ENCODE results near the gene DCPS.
"Not testable (repeated sequence)": the region's sequence is repeated elsewhere in the genome, so short reads cannot be mapped to it uniquely, and the experiment has no call there.

The DCPS gene

GRCh38 chr11:126366823-126367654 is 63.2 kb downstream of the DCPS start:
- H3K9me3 ChIP-seq (replicated peaks; ENCODE audit: low read length); H3K9ac ChIP-seq (ENCODE audit: low read depth, low read length); H3K27me3 ChIP-seq (ENCODE audit: control insufficient read depth, insufficient read depth, low read length); H3K36me3 ChIP-seq (ENCODE audit: insufficient read depth, low read length); H3K4me2 ChIP-seq (ENCODE audit: low read length); H3K4me3 ChIP-seq (ENCODE audit: low read length); H3K4me1 ChIP-seq (ENCODE audit: control insufficient read depth, insufficient read depth, low read length): not testable (repeated sequence)

GRCh38 chr11:126367806-126368205 is 63.9 kb downstream of the DCPS start:
- H3K9ac ChIP-seq (ENCODE audit: low read depth, low read length); H3K4me2 ChIP-seq (ENCODE audit: low read length); H3K9me3 ChIP-seq (replicated peaks; ENCODE audit: low read length); H3K4me1 ChIP-seq (ENCODE audit: control insufficient read depth, insufficient read depth, low read length); H3K4me3 ChIP-seq (ENCODE audit: low read length); H3K36me3 ChIP-seq (ENCODE audit: insufficient read depth, low read length); H3K27me3 ChIP-seq (ENCODE audit: control insufficient read depth, insufficient read depth, low read length): not testable (repeated sequence)

- not testable (repeated sequence) for H3K27me3 ChIP-seq (ENCODE audit: control insufficient read depth, insufficient read depth, low read length); H3K36me3 ChIP-seq (ENCODE audit: insufficient read depth, low read length); H3K9ac ChIP-seq (ENCODE audit: low read depth, low read length); H3K4me3 ChIP-seq (ENCODE audit: low read length); H3K4me1 ChIP-seq (ENCODE audit: control insufficient read depth, insufficient read depth, low read length); H3K9me3 ChIP-seq (replicated peaks; ENCODE audit: low read length); H3K4me2 ChIP-seq (ENCODE audit: low read length)
Measured at GRCh38 chr11:126368336-126369119, 64.7 kb downstream of the DCPS start.

GRCh38 chr11:126370016-126370415 is 66.2 kb downstream of the DCPS start:
- Histone ChIP-seq H3K9ac (ENCODE audit: low read depth, low read length) (no peak overlapping the region), H3K36me3 (ENCODE audit: insufficient read depth, low read length) (no peaks in the 10 kb centered on the region), H3K4me1 (ENCODE audit: control insufficient read depth, insufficient read depth, low read length) (peaks cover 12% of the 10 kb centered on the region), H3K4me3 (ENCODE audit: low read length) (no peak overlapping the region), H3K27me3 (ENCODE audit: control insufficient read depth, insufficient read depth, low read length) (no peaks in the 10 kb centered on the region), H3K4me2 (ENCODE audit: low read length) (no peak overlapping the region), H3K9me3 (replicated peaks; ENCODE audit: low read length) (no peaks in the 10 kb centered on the region)

- Histone ChIP-seq H3K36me3 (ENCODE audit: insufficient read depth, low read length) (no peaks in the 10 kb centered on the region), H3K4me2 (ENCODE audit: low read length) (no peak overlapping the region), H3K4me3 (ENCODE audit: low read length) (no peak overlapping the region), H3K9me3 (replicated peaks; ENCODE audit: low read length) (no peaks in the 10 kb centered on the region), H3K4me1 (ENCODE audit: control insufficient read depth, insufficient read depth, low read length) (peaks cover 24% of the 10 kb centered on the region), H3K9ac (ENCODE audit: low read depth, low read length) (no peak overlapping the region), H3K27me3 (ENCODE audit: control insufficient read depth, insufficient read depth, low read length) (no peaks in the 10 kb centered on the region)
Measured at GRCh38 chr11:126371595-126371994, 67.7 kb downstream of the DCPS start.

GRCh38 chr11:126373389-126374066 is 69.7 kb downstream of the DCPS start:
- not testable (repeated sequence) for H3K4me2 ChIP-seq (ENCODE audit: low read length); H3K27me3 ChIP-seq (ENCODE audit: control insufficient read depth, insufficient read depth, low read length); H3K9ac ChIP-seq (ENCODE audit: low read depth, low read length); H3K36me3 ChIP-seq (ENCODE audit: insufficient read depth, low read length); H3K4me3 ChIP-seq (ENCODE audit: low read length); H3K9me3 ChIP-seq (replicated peaks; ENCODE audit: low read length)
- H3K4me1 ChIP-seq (ENCODE audit: control insufficient read depth, insufficient read depth, low read length), result peaks cover 25% of the 10 kb centered on the region

GRCh38 chr11:126374562-126375300 is 70.9 kb downstream of the DCPS start:
- not testable (repeated sequence) for H3K4me2 ChIP-seq (ENCODE audit: low read length); H3K9ac ChIP-seq (ENCODE audit: low read depth, low read length); H3K27me3 ChIP-seq (ENCODE audit: control insufficient read depth, insufficient read depth, low read length); H3K36me3 ChIP-seq (ENCODE audit: insufficient read depth, low read length); H3K9me3 ChIP-seq (replicated peaks; ENCODE audit: low read length); H3K4me3 ChIP-seq (ENCODE audit: low read length)
- peaks cover 25% of the 10 kb centered on the region for H3K4me1 ChIP-seq (ENCODE audit: control insufficient read depth, insufficient read depth, low read length)

- no peaks in the 10 kb centered on the region for H3K36me3 ChIP-seq (ENCODE audit: insufficient read depth, low read length)
- no peak overlapping the region for H3K9ac ChIP-seq (ENCODE audit: low read depth, low read length)
- peak overlapping the region; percentile 22 for H3K4me2 ChIP-seq (ENCODE audit: low read length)
- H3K9me3 ChIP-seq (replicated peaks; ENCODE audit: low read length), result no peaks in the 10 kb centered on the region
- H3K27me3 ChIP-seq (ENCODE audit: control insufficient read depth, insufficient read depth, low read length), result no peaks in the 10 kb centered on the region
- peaks cover 25% of the 10 kb centered on the region for H3K4me1 ChIP-seq (ENCODE audit: control insufficient read depth, insufficient read depth, low read length)
- no peak overlapping the region for H3K4me3 ChIP-seq (ENCODE audit: low read length)
Measured at GRCh38 chr11:126375726-126376125, 71.9 kb downstream of the DCPS start.

GRCh38 chr11:126378763-126379162 is 74.9 kb downstream of the DCPS start:
- no peaks in the 10 kb centered on the region for H3K36me3 ChIP-seq (ENCODE audit: insufficient read depth, low read length)
- H3K27me3 ChIP-seq (ENCODE audit: control insufficient read depth, insufficient read depth, low read length), result no peaks in the 10 kb centered on the region
- no peak overlapping the region for H3K4me2 ChIP-seq (ENCODE audit: low read length)
- H3K9ac ChIP-seq (ENCODE audit: low read depth, low read length), result no peak overlapping the region
- H3K9me3 ChIP-seq (replicated peaks; ENCODE audit: low read length), result no peaks in the 10 kb centered on the region
- H3K4me3 ChIP-seq (ENCODE audit: low read length), result no peak overlapping the region
- H3K4me1 ChIP-seq (ENCODE audit: control insufficient read depth, insufficient read depth, low read length), result peaks cover 16% of the 10 kb centered on the region

- Histone ChIP-seq H3K4me1 (ENCODE audit: control insufficient read depth, insufficient read depth, low read length) (peaks cover 8% of the 10 kb centered on the region), H3K9me3 (replicated peaks; ENCODE audit: low read length) (no peaks in the 10 kb centered on the region), H3K27me3 (ENCODE audit: control insufficient read depth, insufficient read depth, low read length) (no peaks in the 10 kb centered on the region), H3K9ac (ENCODE audit: low read depth, low read length) (no peak overlapping the region), H3K4me2 (ENCODE audit: low read length) (no peak overlapping the region), H3K36me3 (ENCODE audit: insufficient read depth, low read length) (no peaks in the 10 kb centered on the region), H3K4me3 (ENCODE audit: low read length) (no peak overlapping the region)
Measured at GRCh38 chr11:126380909-126381308, 77.0 kb downstream of the DCPS start.

- H3K4me1 ChIP-seq (ENCODE audit: control insufficient read depth, insufficient read depth, low read length); H3K36me3 ChIP-seq (ENCODE audit: insufficient read depth, low read length); H3K9ac ChIP-seq (ENCODE audit: low read depth, low read length); H3K4me3 ChIP-seq (ENCODE audit: low read length); H3K4me2 ChIP-seq (ENCODE audit: low read length); H3K27me3 ChIP-seq (ENCODE audit: control insufficient read depth, insufficient read depth, low read length); H3K9me3 ChIP-seq (replicated peaks; ENCODE audit: low read length): not testable (repeated sequence)
Measured at GRCh38 chr11:126381960-126382359, 78.1 kb downstream of the DCPS start.
